GM12878 (cell line): Measurements from ENCODE around the gene PHOSPHO1. TPM values are rescaled to one million over a fixed set of nuclear protein-coding genes. Genes with fewer than 3 reads are reported as not detected.
A peak's percentile ranks its signal among the peaks of the same experiment; 100 is the strongest.

Experiments used
- CTCF ChIP-seq, 3 experiments: IDR thresholded peaks in 2 of 3; conservative IDR thresholded peaks in 1 of 3; 2 replicates each; pipeline ENCODE4 v1.5.1; 2011; ENCODE audit warnings: low read depth in 3 of 3, low read length in 3 of 3, mild to moderate bottlenecking in 3 of 3, control low read depth in 2 of 3, moderate library complexity in 2 of 3, inconsistent platforms in 1 of 3, mixed read lengths in 1 of 3; ENCODE audit not compliant: control insufficient read depth in 2 of 3, insufficient read depth in 1 of 3; ENCODE audit errors: extremely low read depth in 1 of 3
- ETV6 ChIP-seq, 2 experiments: fragments of 450-650 bp in 1 of 2; IDR thresholded peaks in 1 of 2; conservative IDR thresholded peaks in 1 of 2; 2 replicates each; pipeline ENCODE4 v1.6.1; 2014; ENCODE audit warnings: antibody characterized with exemption in 1 of 2, borderline replicate concordance in 1 of 2, low read depth in 1 of 2, mild to moderate bottlenecking in 1 of 2, moderate library complexity in 1 of 2
- IKZF2 ChIP-seq, 2 experiments: fragments of 450-650 bp; IDR thresholded peaks; 2 replicates each; pipeline ENCODE4 v1.6.1; 2017; ENCODE audit warnings: mild to moderate bottlenecking in 2 of 2, moderate library complexity in 2 of 2
- MEF2A ChIP-seq: IDR thresholded peaks from 2 replicates; pipeline ENCODE4 v1.6.1; 2011; ENCODE audit warnings: low read depth, mild to moderate bottlenecking, low read length, moderate library complexity; ENCODE audit not compliant: insufficient read depth
- PML ChIP-seq: IDR thresholded peaks from 2 replicates; pipeline ENCODE4 v1.6.1; 2012; ENCODE audit warnings: low read length, inconsistent platforms
- POLR2A ChIP-seq: IDR thresholded peaks from 2 replicates; pipeline ENCODE4 v1.6.1; 2011; ENCODE audit warnings: low read depth, mild to moderate bottlenecking, low read length
- POLR2AphosphoS5 ChIP-seq: IDR thresholded peaks from 2 replicates; pipeline ENCODE4 v1.6.1; 2011; ENCODE audit warnings: mild to moderate bottlenecking, low read length, inconsistent platforms
- REST ChIP-seq: IDR thresholded peaks from 2 replicates; pipeline ENCODE4 v1.6.1; 2012; ENCODE audit warnings: mild to moderate bottlenecking, low read depth, low read length
- STAT3 ChIP-seq: IDR thresholded peaks from 2 replicates; pipeline ENCODE4 v1.6.1; 2011; ENCODE audit warnings: low read depth, low read length, improper control_type of control experiment
- SUPT20H ChIP-seq: IDR thresholded peaks from 2 replicates; pipeline ENCODE4 v1.6.1; 2011; ENCODE audit warnings: low read depth, mild to moderate bottlenecking, low read length, moderate library complexity, borderline replicate concordance; ENCODE audit not compliant: control insufficient read depth
- polyA plus RNA-seq, 11 experiments: library from polyadenylated mRNA; depleted of rRNA in 4 of 11; unstranded in 6 of 11; stranded (reverse) in 5 of 11; fragments of >200 nt; fragmentation: Nextera tagmentation in 4 of 11; fragmentation: Illumina TruSeq in 1 of 11; extraction: Ambion mirVana in 4 of 11; extraction: Trizol in 1 of 11; gene quantifications; 1 replicate in 1 of 11; 2 replicates in 10 of 11; pipeline versions ENCODE4 v1.2.1 to v1.2.3, GENCODE V29; 2011 to 2016; ENCODE audit warnings: inconsistent platforms in 2 of 11, missing spikeins in 2 of 11, low read depth in 1 of 11
- total RNA-seq, 4 experiments: library from RNA; depleted of rRNA in 3 of 4; stranded (reverse); fragments of >200 nt in 3 of 4; fragmentation: Illumina TruSeq in 1 of 4; extraction: Trizol in 1 of 4; gene quantifications; 2 replicates each; pipeline versions ENCODE4 v1.2.1 to v1.2.3, GENCODE V29; 2013 to 2021

The PHOSPHO1 gene
- total and polyA plus RNA-seq, 10 of the 15 experiments (the other 5 are each of a cell fraction or from before 2014, with no cell fraction given) = 0.03 to 1.5 (median 0.16) TPM; not detected in 2

GRCh38 chr17:49223517-49224197 lies 6.9 kb downstream of the PHOSPHO1 start (continued):
- TF ChIP-seq MEF2A (no peak), POLR2A (peak; percentile 63), SUPT20H (no peak), ETV6 (conservative IDR thresholded peaks at IDR 0.05 in 1 of 2, IDR thresholded peaks at IDR 0.05 in 1 of 2; ENCODE audit: borderline replicate concordance in 1 of 2, low read depth in 1 of 2) (no peak), REST (no peak), CTCF (IDR thresholded peaks at IDR 0.05 in 2 of 3, conservative IDR thresholded peaks at IDR 0.05 in 1 of 3; ENCODE audit: control insufficient read depth in 2 of 3, extremely low read depth in 1 of 3, insufficient read depth in 1 of 3, low read depth in 3 of 3, low read length in 3 of 3) (peak; percentile 66 to 88 (median 86)), IKZF2 (IDR thresholded peaks at IDR 0.05) (peak in 1 of 2 experiments; percentile 11; a peak in 1 of 4 replicates), STAT3 (no peak), PML (peak; percentile 24; the same call in 1 of the 2 replicates), POLR2AphosphoS5 (peak; percentile 28; the same call in 1 of the 2 replicates)
